Progenitor cell of endocrine pancreas (in vitro differentiated cells): ENCODE results near the gene NLRP1. TPM values are rescaled to one million over a fixed set of nuclear protein-coding genes. Genes with fewer than 3 reads are reported as not detected.
A peak's percentile ranks its signal among the peaks of the same experiment; 100 is the strongest.

ENCODE experiments used
- DNase-seq: peaks from one replicate; pipeline ENCODE4 v3.0.0; 2021; ENCODE audit warnings: low spot score; ENCODE audit not compliant: unreplicated experiment
- H3K27ac Mint-ChIP-seq: 2 replicates; pipeline ENCODE4 v1.8.0; 2021; ENCODE audit warnings: mild to moderate bottlenecking, moderate library complexity, mixed read lengths
- H3K27me3 Mint-ChIP-seq: 2 replicates; pipeline ENCODE4 v1.8.0; 2021; ENCODE audit warnings: mixed read lengths
- H3K36me3 Mint-ChIP-seq: 2 replicates; pipeline ENCODE4 v1.8.0; 2022; ENCODE audit warnings: mixed read lengths; ENCODE audit not compliant: insufficient read depth
- H3K4me1 Mint-ChIP-seq: 2 replicates; pipeline ENCODE4 v1.8.0; 2021; ENCODE audit warnings: low read depth, mixed read lengths
- H3K4me3 Mint-ChIP-seq: 2 replicates; pipeline ENCODE4 v1.8.0; 2021; ENCODE audit warnings: low read depth, mild to moderate bottlenecking, moderate library complexity, mixed read lengths
- H3K9me3 Mint-ChIP-seq: 2 replicates; pipeline ENCODE4 v1.8.0; 2021; ENCODE audit warnings: low read depth, mixed read lengths
- CTCF ChIP-seq: fragments of 200-600 bp; sonication (generic); IDR thresholded peaks from one replicate; pipeline ENCODE4 v1.5.0; 2021; ENCODE audit warnings: antibody characterized with exemption, mild to moderate bottlenecking; ENCODE audit not compliant: unreplicated experiment
- total RNA-seq: library from RNA; stranded (reverse); gene quantifications from 2 replicates; pipeline ENCODE4 v1.2.1, GENCODE V29; 2021

Gene NLRP1
- total RNA-seq, 1 donor from 2014 or later: 25.3 TPM

GRCh38 chr17:5502552-5502951 lies 81.8 kb downstream of the NLRP1 start:
- DNase-seq: no peak
- Mint-ChIP-seq H3K4me1 (peaks cover 4% of the 10 kb centered on the region), H3K4me3 (no peak overlapping the region), H3K36me3 (no peaks in the 10 kb centered on the region), H3K27ac (no peak overlapping the region), H3K27me3 (peaks cover 38% of the 10 kb centered on the region), H3K9me3 (no peaks in the 10 kb centered on the region)
- TF ChIP-seq CTCF: no peak

DNA sequence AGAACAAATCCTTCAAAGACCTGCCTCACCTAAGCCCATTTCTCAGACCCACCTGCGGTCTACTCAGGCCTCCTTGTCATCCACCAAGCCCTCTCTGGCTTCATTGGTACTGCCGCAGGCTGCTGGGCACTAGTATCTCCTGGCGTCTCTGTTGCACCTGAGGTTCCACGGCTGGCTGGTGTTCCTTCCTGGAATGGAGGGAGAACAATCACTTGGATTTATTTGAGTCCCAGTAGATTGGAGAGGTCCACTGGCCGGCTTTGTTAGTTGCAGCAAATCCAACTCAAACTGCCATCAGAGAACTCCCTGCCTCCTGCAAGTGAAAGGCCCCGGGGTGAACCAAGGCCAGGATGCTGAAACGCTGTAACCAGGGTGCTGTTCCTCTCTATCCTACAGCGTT lies 82.6 kb downstream of the NLRP1 start:
- Mint-ChIP-seq H3K27me3 (peaks cover 46% of the 10 kb centered on the region), H3K27ac (no peak overlapping the region), H3K36me3 (no peaks in the 10 kb centered on the region), H3K4me1 (peaks cover 4% of the 10 kb centered on the region), H3K4me3 (peak overlapping the region; percentile 54), H3K9me3 (no peaks in the 10 kb centered on the region)
- TF ChIP-seq CTCF: no peak
- DNase-seq: no peak

- Mint-ChIP-seq H3K4me1 (peaks cover 4% of the 10 kb centered on the region), H3K9me3 (no peaks in the 10 kb centered on the region), H3K4me3 (peak overlapping the region; percentile 83), H3K27me3 (peaks cover 53% of the 10 kb centered on the region), H3K36me3 (no peaks in the 10 kb centered on the region), H3K27ac (peak overlapping the region; percentile 75)
- TF ChIP-seq CTCF: no peak
- peak; percentile 88 for DNase-seq
These were observed 83.5 kb downstream of the NLRP1 start for GRCh38 chr17:5500589-5501391.

DNA sequence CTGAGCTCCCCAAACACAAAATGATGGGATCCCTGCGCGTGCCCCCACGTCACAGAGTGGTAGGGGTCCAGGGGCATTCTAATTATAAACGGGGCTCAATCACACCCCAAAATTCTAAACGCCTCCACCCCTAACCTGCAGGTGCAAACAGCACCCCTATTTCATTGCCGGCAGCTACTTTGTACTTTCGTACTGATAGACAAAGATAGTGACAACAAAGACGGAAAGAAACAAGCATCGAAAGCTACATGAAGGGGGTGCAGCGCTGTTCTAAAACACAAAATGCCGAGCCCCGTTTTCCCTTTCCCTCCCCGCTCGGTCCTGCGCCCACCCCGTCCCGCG lies 84.1 kb downstream of the NLRP1 start:
- no peak for DNase-seq
- H3K9me3 Mint-ChIP-seq: no peaks in the 10 kb centered on the region
- H3K27ac Mint-ChIP-seq: peak overlapping the region; percentile 75
- H3K27me3 Mint-ChIP-seq: peaks cover 58% of the 10 kb centered on the region
- H3K4me1 Mint-ChIP-seq: peaks cover 4% of the 10 kb centered on the region
- TF ChIP-seq CTCF: no peak
- H3K36me3 Mint-ChIP-seq: no peaks in the 10 kb centered on the region
- peak overlapping the region; percentile 83 for H3K4me3 Mint-ChIP-seq

- peak; percentile 22 for TF ChIP-seq CTCF
- Mint-ChIP-seq H3K9me3 (no peaks in the 10 kb centered on the region), H3K27ac (no peak overlapping the region), H3K36me3 (no peaks in the 10 kb centered on the region), H3K4me3 (peak overlapping the region; percentile 83), H3K27me3 (peaks cover 63% of the 10 kb centered on the region), H3K4me1 (peaks cover 4% of the 10 kb centered on the region)
- DNase-seq: no peak
These were observed 84.7 kb downstream of the NLRP1 start for GRCh38 chr17:5499476-5500231.
